AG04450 (cell line): ENCODE results near the gene SAP30L. TPM values are rescaled to one million over a fixed set of nuclear protein-coding genes. Genes with fewer than 3 reads are reported as not detected.

Experiments
- CTCF ChIA-PET: fragments of 300-600, 350-600 bp; formaldehyde crosslinking; extraction: SDS; loops from one replicate; lab custom pipeline; 2022; ENCODE audit warnings: antibody characterized with exemption, inconsistent platforms; lab: Charles Lee
- POLR2A ChIA-PET: fragments of 350-600 bp; formaldehyde crosslinking; extraction: SDS; loops from one replicate; lab custom pipeline; 2021; ENCODE audit warnings: antibody characterized with exemption, inconsistent platforms; lab: Yijun Ruan, JAX
- DNase-seq: peaks from one replicate; pipeline ENCODE4 v3.0.0-alpha.2; 2011; ENCODE audit warnings: low read depth, low spot score
- H3K27ac ChIP-seq: one replicate; pipeline ENCODE4 v1.5.1; 2012; ENCODE audit warnings: low read depth, low read length, control low read depth
- H3K27me3 ChIP-seq: one replicate; pipeline ENCODE4 v1.6.0; 2012; ENCODE audit warnings: low read length; ENCODE audit not compliant: control insufficient read depth, insufficient read depth
- H3K4me3 ChIP-seq: 2 replicates; pipeline ENCODE4 v1.5.1; 2011; ENCODE audit warnings: mild to moderate bottlenecking, low read depth, low read length, control low read depth
- H3K9me3 ChIP-seq: 2 replicates; pipeline ENCODE4 v1.5.1; 2012; ENCODE audit warnings: low read length; ENCODE audit not compliant: control insufficient read depth, insufficient read depth
- CTCF ChIP-seq: IDR thresholded peaks from 2 replicates; pipeline ENCODE4 v1.5.1; 2011; ENCODE audit warnings: low read depth, low read length, control low read depth, inconsistent platforms
- polyA plus RNA-seq: library from polyadenylated mRNA; depleted of rRNA; stranded (reverse); fragments of >200 nt; gene quantifications from 2 replicates; pipeline ENCODE4 v1.2.3, GENCODE V29; 2011

SAP30L gene
- polyA plus RNA-seq, 1 experiment, result 51.9 TPM

GRCh38 chr5:154501566-154501965 lies 55.8 kb downstream of the SAP30L start:
- no peak for TF ChIP-seq CTCF
- H3K9me3 ChIP-seq, result no peaks in the 10 kb centered on the region
- DNase-seq, result no peak
- H3K4me3 ChIP-seq, result no peak overlapping the region
- no peak overlapping the region for H3K27ac ChIP-seq
- peaks cover 36% of the 10 kb centered on the region for H3K27me3 ChIP-seq
- ChIA-PET CTCF (interaction anchor here (1.5 kb wide), 1 partner anchor 19 kb away, joined by 5 read pairs; no protein-coding TSS in a partner anchor), POLR2A (no interaction called here)

GRCh38 chr5:154502180-154502579 lies 56.4 kb downstream of the SAP30L start:
- H3K9me3 ChIP-seq, result no peaks in the 10 kb centered on the region
- no peak overlapping the region for H3K4me3 ChIP-seq
- no peak for TF ChIP-seq CTCF
- CTCF ChIA-PET, result interaction anchor here (1.5 kb wide), 1 partner anchor 19 kb away, joined by 5 read pairs; no protein-coding TSS in a partner anchor
- POLR2A ChIA-PET, result no interaction called here
- DNase-seq, result no peak
- H3K27ac ChIP-seq, result no peak overlapping the region
- peaks cover 35% of the 10 kb centered on the region for H3K27me3 ChIP-seq

GRCh38 chr5:154503698-154504039 lies 57.9 kb downstream of the SAP30L start:
- ChIA-PET CTCF (interaction anchor here (0.7 to 2.4 kb wide), 2 partner anchors 17 to 35 kb away, joined by 3 to 11 read pairs; no protein-coding TSS in a partner anchor), POLR2A (no interaction called here)
- no peak for DNase-seq
- TF ChIP-seq CTCF, result no peak
- Histone ChIP-seq H3K4me3 (no peak overlapping the region), H3K9me3 (no peaks in the 10 kb centered on the region), H3K27me3 (peaks cover 26% of the 10 kb centered on the region), H3K27ac (no peak overlapping the region)

GRCh38 chr5:154505567-154505966 lies 59.8 kb downstream of the SAP30L start:
- ChIA-PET POLR2A (no interaction called here), CTCF (interaction anchor here (0.7 to 3.2 kb wide), 3 partner anchors 15 to 695 kb away, joined by 3 to 11 read pairs (median 9); no protein-coding TSS in a partner anchor)
- Histone ChIP-seq H3K27ac (no peak overlapping the region), H3K9me3 (no peaks in the 10 kb centered on the region), H3K27me3 (peaks cover 27% of the 10 kb centered on the region), H3K4me3 (no peak overlapping the region)
- DNase-seq, result no peak
- no peak for TF ChIP-seq CTCF

GRCh38 chr5:154506049-154506715 lies 60.4 kb downstream of the SAP30L start:
- H3K27me3 ChIP-seq, result peaks cover 27% of the 10 kb centered on the region
- TF ChIP-seq CTCF, result no peak
- DNase-seq, result no peak
- no peak overlapping the region for H3K4me3 ChIP-seq
- no peaks in the 10 kb centered on the region for H3K9me3 ChIP-seq
- ChIA-PET POLR2A (no interaction called here), CTCF (interaction anchor here (3.2 kb wide), 1 partner anchor 15 kb away, joined by 9 read pairs; no protein-coding TSS in a partner anchor)
- no peak overlapping the region for H3K27ac ChIP-seq
